Mucosa of stomach (tissue), 1 donor: ENCODE data around the gene PSAP.

ENCODE experiments used
- H3K27me3 ChIP-seq: one replicate; pipeline ENCODE4 v1.7.0; 2013; ENCODE audit warnings: mild to moderate bottlenecking, low read length; ENCODE audit not compliant: control insufficient read depth, insufficient read depth
- H3K36me3 ChIP-seq: one replicate; pipeline ENCODE4 v1.7.0; 2013; ENCODE audit warnings: low read length; ENCODE audit not compliant: control insufficient read depth, insufficient read depth
- H3K4me1 ChIP-seq: one replicate; pipeline ENCODE4 v1.7.0; 2013; ENCODE audit warnings: mild to moderate bottlenecking, low read length; ENCODE audit not compliant: control insufficient read depth, insufficient read depth
- H3K4me3 ChIP-seq: one replicate; pipeline ENCODE4 v1.7.0; 2013; ENCODE audit warnings: low read length
- H3K9ac ChIP-seq: one replicate; pipeline ENCODE4 v1.7.0; 2013; ENCODE audit warnings: mild to moderate bottlenecking, low read length, moderate library complexity
- H3K9me3 ChIP-seq: one replicate; pipeline ENCODE4 v1.7.0; 2013; ENCODE audit warnings: mild to moderate bottlenecking, low read length, moderate library complexity; ENCODE audit not compliant: control insufficient read depth
- donor health status: Pancreatic carcinoma.

Gene PSAP

DNA sequence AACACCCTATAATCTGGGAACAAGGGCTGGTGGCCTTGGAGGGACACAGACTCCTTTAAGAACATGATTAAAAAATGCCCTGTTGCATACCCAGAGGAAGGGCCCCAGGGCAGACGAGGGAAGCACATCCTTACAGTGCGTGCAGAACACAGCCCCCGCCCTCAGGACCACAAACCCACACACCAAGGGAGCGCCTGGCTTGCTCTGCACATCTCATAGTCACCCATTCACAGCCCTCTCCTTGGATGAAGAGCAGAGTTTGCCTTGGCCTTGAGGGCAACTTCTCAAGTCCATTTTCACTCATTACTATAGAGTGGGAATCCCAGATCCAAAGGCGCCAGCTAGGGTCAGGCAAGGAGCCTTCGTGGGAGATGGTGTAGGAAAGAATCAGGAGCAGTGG, 71.4 kb downstream of the PSAP start:
- Histone ChIP-seq H3K4me3 (no peak overlapping the region), H3K9me3 (no peaks in the 10 kb centered on the region), H3K4me1 (peaks cover 11% of the 10 kb centered on the region), H3K9ac (no peak overlapping the region), H3K27me3 (no peaks in the 10 kb centered on the region), H3K36me3 (no peaks in the 10 kb centered on the region)

DNA sequence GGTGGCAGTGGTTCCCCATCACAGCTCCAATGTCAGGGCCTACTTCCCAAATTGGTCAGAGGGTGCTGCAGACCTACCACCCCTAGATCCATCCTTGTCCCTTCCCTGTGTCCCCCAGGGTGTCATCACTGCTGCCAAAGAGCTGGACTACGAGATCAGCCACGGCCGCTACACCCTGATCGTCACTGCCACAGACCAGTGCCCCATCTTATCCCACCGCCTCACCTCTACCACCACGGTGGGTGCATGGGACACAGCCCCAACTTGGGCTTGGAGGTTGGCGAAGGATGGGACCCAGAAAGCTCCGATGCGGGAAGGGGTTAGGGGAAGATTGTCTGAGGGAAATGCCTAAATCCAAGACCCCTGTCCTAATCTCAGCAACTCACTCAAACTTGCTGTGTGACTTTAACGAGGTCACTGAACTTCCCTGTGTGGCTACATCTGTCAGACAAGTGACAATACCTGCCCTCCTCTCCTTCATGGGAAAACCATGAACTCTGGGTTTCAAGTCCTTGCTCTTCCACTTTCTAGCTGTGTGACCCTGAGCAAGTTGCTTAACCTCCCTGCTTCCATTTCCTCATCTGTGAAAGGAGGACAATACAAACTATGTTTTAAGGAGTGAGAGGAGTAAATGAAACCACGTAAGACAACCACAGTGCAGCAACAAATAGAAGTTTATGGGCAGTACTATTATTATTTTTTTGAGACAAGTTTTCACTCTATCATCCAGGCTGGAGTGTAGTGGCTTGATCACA, 72.8 kb downstream of the PSAP start:
- H3K9me3 ChIP-seq, result no peaks in the 10 kb centered on the region
- H3K36me3 ChIP-seq, result no peaks in the 10 kb centered on the region
- no peak overlapping the region for H3K9ac ChIP-seq
- H3K4me1 ChIP-seq, result peaks cover 23% of the 10 kb centered on the region
- no peaks in the 10 kb centered on the region for H3K27me3 ChIP-seq
- no peak overlapping the region for H3K4me3 ChIP-seq

DNA sequence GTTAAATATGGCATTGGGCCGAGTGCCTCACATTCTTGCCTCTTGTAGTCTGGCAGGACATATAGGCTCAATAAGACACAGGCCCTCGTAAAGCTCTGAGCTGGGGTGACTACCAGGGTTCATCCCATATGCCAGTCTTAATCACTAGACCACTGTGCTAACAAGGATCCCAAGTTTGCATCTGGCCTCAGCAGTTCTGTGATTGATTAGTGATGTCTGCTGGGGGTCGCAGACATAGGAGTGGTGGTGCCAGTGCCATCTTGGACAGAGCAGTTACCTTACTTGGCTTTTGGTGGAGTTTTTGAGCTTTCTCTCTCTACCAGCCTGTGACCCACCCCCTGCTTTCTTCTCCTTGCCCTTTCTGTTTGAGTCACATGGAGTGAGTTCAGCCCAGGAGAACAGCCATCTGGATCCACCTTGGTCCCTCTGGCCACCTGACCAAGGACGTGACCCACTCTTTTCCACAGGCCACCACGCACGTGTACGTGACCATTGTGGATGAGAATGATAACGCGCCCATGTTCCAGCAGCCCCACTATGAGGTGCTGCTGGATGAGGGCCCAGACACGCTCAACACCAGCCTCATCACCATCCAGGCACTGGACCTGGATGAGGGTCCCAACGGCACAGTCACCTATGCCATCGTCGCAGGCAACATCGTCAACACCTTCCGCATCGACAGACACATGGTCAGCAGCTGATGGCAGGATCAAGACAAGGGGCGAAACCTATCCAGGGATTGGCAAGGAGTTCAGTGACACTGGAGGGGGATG, 73.7 kb downstream of the PSAP start:
- Histone ChIP-seq H3K4me1 (peaks cover 30% of the 10 kb centered on the region), H3K4me3 (no peak overlapping the region), H3K9me3 (no peaks in the 10 kb centered on the region), H3K9ac (no peak overlapping the region), H3K27me3 (no peaks in the 10 kb centered on the region), H3K36me3 (no peaks in the 10 kb centered on the region)

DNA sequence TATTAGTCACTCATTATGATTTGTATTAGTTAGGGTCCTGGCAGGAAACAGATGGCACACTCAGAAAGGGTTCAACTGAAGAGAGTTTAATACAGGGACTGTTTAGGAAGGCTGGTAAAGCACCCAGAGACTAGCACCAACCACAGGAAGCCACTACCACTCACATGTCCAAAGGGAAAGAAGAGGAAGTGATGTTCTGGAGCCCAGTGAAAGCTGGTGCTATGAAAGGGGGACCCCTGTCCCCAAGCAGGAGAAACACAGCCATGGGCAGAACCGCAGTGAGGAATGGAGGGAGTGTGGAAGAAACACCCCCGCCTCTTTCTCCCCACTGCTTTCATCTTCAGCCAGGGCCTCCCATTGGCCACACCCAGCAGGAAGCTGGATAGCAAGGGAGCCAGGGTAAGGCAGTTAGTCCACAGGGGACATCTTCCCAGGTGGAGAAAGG, 74.5 kb downstream of the PSAP start:
- Histone ChIP-seq H3K9me3 (no peaks in the 10 kb centered on the region), H3K27me3 (no peaks in the 10 kb centered on the region), H3K9ac (no peak overlapping the region)

DNA sequence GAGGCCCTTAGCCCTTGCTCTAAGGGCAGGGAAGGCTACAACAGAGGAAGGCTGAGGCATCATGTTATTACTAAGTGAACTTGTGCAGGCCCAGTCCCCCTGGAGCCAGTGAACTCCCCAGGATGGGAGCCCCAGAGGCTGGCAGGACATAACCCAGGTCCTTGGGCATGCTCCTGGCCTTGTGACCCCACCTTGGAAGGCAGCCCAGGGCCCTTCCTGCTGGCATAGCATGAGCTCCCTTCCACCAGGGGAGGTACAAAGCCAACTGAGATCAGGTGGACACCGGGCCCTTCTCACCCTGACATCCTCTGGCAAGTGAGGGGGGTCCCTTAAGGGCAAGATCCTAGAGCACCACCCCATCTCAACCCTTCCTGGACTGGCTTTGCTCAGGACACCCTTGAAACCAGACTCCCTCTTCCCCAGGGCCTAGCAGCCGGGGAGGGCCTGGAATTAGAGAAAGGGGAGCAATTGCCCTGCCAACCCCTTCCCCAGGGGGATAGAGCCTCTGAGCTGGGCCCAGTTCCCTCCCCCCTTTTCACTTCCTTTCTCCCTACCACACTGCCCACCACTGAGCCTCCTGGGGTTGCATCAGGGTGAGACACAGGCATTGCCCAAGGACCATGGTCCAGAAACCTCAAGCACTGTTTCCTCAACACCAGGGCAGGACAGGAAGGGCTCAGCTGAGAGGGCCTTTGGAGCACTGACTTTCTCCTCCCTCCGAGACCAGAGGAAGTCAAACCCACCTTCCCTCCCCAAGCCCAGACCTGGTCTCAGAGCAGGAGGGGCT, 75.9 kb downstream of the PSAP start:
- Histone ChIP-seq H3K27me3 (no peaks in the 10 kb centered on the region), H3K9me3 (no peaks in the 10 kb centered on the region), H3K36me3 (no peaks in the 10 kb centered on the region), H3K4me1 (peaks cover 53% of the 10 kb centered on the region), H3K9ac (no peak overlapping the region), H3K4me3 (no peak overlapping the region)

More for the DNA sequence above, 74.5 kb downstream of the PSAP start:
- Histone ChIP-seq H3K4me1 (peaks cover 39% of the 10 kb centered on the region), H3K4me3 (no peak overlapping the region), H3K36me3 (no peaks in the 10 kb centered on the region)

DNA sequence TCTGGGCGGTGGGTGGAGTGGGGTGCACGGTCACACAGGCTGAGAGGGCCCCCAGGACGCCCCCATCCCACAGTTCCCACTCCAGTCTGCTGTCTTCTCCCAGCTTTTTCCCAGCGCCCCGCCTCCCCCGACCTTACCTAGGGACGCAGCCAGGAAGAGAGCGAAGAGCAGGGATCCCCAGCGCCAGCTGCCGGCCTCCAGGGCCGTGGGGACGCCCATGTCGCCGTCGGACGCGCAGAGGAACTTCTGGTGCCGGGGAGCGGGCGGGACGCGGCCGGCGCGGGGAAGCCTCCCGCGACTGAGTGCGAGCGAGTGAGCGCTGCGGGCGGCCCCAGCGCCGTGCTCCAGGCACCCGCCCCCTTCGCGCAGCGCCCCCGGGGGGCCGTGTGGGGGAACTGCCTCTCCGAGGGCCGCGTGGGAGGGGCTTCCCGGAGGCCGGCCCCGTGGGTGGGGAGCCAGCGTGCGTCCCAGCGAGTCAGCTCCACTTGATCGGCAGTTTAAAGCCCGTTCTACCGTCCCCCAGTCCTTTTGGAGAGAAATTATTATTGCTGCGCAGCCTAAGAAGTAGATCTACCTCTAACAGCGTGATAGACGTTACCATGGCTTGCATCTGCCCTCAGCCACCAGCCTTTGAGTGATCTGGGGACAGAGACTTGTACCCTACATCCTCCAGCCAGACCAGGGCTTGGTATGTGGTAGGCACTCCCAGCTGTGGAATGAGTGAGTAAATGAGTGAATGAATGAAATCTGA, 77.7 kb downstream of the PSAP start, which contains the start of gene VSIR:
Gene VSIR (minus strand): TSS at position 300 of the 751 bp plus-strand sequence. CDS start 81 bp downstream, at position 219.
- Histone ChIP-seq H3K27me3 (no peaks in the 10 kb centered on the region), H3K36me3 (no peaks in the 10 kb centered on the region), H3K9me3 (no peaks in the 10 kb centered on the region), H3K4me1 (peaks cover 67% of the 10 kb centered on the region), H3K4me3 (peak within 1 kb of the TSS; percentile 76), H3K9ac (peak within 1 kb of the TSS; percentile 89)

DNA sequence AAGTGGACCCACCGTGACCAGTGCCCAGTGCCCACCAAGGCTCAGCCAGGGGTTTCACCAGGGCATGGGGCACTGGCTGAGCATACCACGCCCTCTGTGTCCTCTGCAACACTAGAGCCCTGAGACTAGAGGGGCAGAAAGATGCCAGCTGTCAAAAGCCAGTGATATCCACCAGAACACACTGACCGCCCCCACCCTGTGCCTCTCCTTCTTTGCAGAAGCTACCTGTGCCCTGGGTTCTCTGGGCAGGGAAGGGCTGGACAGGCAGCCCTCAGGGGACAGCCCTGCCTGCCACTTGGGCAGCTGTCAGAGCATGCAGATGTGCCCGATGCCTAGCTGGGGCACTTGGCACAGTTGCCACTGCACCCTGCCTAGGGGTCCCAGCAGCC, 78.2 kb downstream of the PSAP start:
- H3K9me3 ChIP-seq, result no peaks in the 10 kb centered on the region
- no peaks in the 10 kb centered on the region for H3K27me3 ChIP-seq
- H3K4me3 ChIP-seq, result peak overlapping the region; percentile 76
- H3K36me3 ChIP-seq, result no peaks in the 10 kb centered on the region
- H3K9ac ChIP-seq, result peak overlapping the region; percentile 89
- peaks cover 73% of the 10 kb centered on the region for H3K4me1 ChIP-seq

DNA sequence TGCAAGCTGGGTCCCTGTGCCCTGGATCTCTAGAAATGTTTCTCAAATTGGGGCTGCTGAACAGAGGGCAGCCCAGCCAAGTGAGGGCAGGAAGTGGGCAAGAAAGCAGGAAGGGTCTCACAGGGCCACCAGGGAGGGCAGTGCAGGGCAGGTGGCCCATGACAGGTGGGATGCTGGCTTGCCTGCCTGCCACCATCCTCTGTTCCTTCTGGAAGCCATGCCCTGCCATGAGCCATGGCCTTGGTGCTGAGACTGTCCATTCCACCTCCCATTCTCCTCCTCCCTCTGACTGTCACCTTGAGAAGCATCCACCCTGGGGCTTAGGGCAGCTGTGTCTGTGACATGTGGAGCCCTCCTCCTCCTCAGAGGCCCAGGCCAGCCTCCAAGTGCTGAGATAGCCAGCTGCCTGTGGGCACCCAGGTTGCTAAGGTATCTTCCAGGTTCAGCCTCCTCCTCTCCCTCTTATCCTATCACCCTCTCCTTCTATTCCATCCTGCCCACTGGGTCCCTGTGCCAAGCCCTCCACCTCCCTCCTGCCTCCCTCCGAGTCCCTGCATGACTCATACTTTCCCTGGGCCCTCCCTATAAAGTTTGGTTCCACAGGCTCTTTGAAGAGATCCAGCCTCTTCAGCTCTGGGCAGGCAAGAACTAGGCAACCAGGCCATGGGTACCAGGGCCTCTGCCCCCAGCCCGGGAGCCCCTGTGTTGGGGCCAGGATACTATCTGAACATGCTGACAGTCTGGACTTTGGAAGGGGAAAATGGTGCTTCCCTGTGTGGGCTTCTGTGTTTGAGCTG, 79.0 kb downstream of the PSAP start:
- no peaks in the 10 kb centered on the region for H3K27me3 ChIP-seq
- peaks cover 81% of the 10 kb centered on the region for H3K4me1 ChIP-seq
- H3K36me3 ChIP-seq, result no peaks in the 10 kb centered on the region
- H3K9me3 ChIP-seq, result no peaks in the 10 kb centered on the region
- H3K4me3 ChIP-seq, result peak overlapping the region; percentile 76
- H3K9ac ChIP-seq, result peak overlapping the region; percentile 89

DNA sequence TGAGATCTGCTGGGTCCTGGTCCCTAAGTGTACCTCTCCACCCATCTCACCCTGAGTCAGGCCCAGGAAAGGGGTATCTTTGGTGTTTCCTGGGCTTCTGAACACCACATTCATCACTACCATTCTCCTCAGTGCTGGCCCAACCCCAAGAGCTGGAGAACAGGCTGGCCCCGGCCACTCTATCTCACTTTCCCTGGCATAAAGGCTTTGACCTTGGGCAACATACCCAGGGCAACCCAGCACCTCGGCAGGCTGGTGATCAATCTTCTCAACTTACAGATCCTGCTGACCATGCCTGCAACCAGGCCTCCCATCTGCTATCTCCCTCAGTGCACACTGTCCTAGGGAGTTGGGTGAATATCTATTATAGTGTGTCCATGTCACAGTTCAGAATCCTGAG, 79.8 kb downstream of the PSAP start:
- Histone ChIP-seq H3K4me3 (no peak overlapping the region), H3K9me3 (no peaks in the 10 kb centered on the region), H3K4me1 (peaks cover 82% of the 10 kb centered on the region), H3K27me3 (no peaks in the 10 kb centered on the region), H3K36me3 (no peaks in the 10 kb centered on the region), H3K9ac (peak overlapping the region; percentile 89)

DNA sequence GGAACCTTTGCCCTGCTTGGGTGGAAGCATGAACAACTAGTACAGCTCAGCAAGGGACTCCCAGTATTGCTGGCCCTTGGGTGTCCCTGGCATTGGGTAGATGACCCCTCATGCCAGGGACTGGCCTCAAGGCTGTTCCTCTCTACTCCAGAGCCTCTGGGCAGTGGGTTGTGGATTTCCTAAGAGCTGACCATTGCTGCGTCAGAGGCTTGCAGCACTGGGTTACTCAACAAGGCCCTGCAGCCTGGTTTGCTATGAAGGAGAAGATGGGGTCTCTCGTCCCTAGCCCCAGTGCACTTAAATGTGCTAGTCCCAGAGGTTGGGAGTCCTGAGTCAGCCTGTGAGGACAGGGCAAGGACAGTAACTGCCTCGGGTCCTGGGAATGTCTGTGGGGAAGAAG, 80.3 kb downstream of the PSAP start:
- H3K27me3 ChIP-seq, result no peaks in the 10 kb centered on the region
- H3K9ac ChIP-seq, result peak overlapping the region; percentile 89
- H3K9me3 ChIP-seq, result no peaks in the 10 kb centered on the region
- peaks cover 86% of the 10 kb centered on the region for H3K4me1 ChIP-seq
- no peak overlapping the region for H3K4me3 ChIP-seq
- H3K36me3 ChIP-seq, result no peaks in the 10 kb centered on the region

DNA sequence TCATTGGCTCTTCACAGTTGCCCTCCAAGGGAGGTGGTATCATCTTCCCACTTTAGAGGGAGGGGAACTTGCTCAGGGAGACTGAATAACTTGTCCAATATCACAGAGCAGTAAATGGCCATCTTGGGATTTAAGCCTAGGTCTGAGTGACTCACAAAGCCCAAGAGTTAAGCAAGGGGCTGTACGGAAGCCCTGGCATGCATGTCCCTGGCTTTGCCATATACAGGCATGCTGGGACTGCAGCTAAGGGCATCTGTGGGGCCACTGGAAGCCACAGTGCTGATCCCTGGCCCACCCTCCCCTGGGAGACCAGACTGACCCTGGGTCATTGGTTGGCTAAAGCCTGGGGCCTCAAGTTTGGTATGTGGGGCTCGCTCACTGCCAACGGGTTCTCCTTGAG, 80.8 kb downstream of the PSAP start:
- H3K36me3 ChIP-seq, result no peaks in the 10 kb centered on the region
- no peak overlapping the region for H3K4me3 ChIP-seq
- H3K9me3 ChIP-seq, result no peaks in the 10 kb centered on the region
- no peak overlapping the region for H3K9ac ChIP-seq
- H3K4me1 ChIP-seq, result peaks cover 91% of the 10 kb centered on the region
- H3K27me3 ChIP-seq, result no peaks in the 10 kb centered on the region
